AG09319 (cell line): Measurements from ENCODE around the gene FMNL2.

ENCODE experiments used
- DNase-seq: peaks from one replicate; pipeline ENCODE4 v3.0.0-alpha.2; 2010; ENCODE audit warnings: low read depth; ENCODE audit errors: extremely low read depth
- CTCF ChIP-seq: IDR thresholded peaks from 2 replicates; pipeline ENCODE4 v1.5.1; 2011; ENCODE audit warnings: low read depth, mild to moderate bottlenecking, inconsistent platforms, low read length, moderate library complexity

The FMNL2 gene

GRCh38 chr2:152507907-152508306 lies 172.9 kb downstream of the FMNL2 start:
- DNase-seq, result no peak
- TF ChIP-seq CTCF, result no peak

- no peak for DNase-seq
- no peak for TF ChIP-seq CTCF
Observed at GRCh38 chr2:152508446-152508845, 173.5 kb downstream of the FMNL2 start.

GRCh38 chr2:152509772-152510491 lies 175.0 kb downstream of the FMNL2 start:
- no peak for TF ChIP-seq CTCF
- no peak for DNase-seq

GRCh38 chr2:152510621-152511020 lies 175.6 kb downstream of the FMNL2 start:
- TF ChIP-seq CTCF, result no peak
- no peak for DNase-seq

DNA sequence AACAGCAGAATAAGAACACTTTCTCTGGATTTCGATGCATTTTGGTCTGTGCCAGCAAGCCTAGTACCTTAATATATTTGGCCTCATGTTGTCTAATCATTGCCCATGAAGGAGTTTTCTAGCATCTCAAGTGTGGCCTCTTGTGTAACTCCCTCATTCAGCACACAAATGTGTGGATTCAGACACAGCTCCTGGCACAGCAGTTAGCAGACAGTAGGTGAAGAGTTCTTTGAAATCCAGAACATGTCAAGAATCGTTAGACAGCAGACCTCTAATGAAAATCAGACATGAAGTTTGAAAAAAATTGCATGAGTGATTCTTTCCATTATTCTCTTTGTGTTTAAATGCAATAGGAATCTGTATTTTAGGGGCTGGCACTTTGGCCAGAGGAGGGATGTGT lies 177.0 kb downstream of the FMNL2 start:
- TF ChIP-seq CTCF, result no peak
- DNase-seq, result no peak

GRCh38 chr2:152513029-152513428 lies 178.1 kb downstream of the FMNL2 start:
- no peak for DNase-seq
- no peak for TF ChIP-seq CTCF

- DNase-seq, result no peak
- no peak for TF ChIP-seq CTCF
Observed at GRCh38 chr2:152513681-152514080, 178.7 kb downstream of the FMNL2 start.
